Ishikawa (cell line): ENCODE measurements around the gene DOK1.
A peak's percentile ranks its signal among the peaks of the same experiment; 100 is the strongest.

Experiments used
- CEBPB ChIP-seq: IDR thresholded peaks from 2 replicates; pipeline ENCODE4 v1.6.1; 2012
- CREB1 ChIP-seq: IDR thresholded peaks from 2 replicates; pipeline ENCODE4 v1.6.1; 2012; ENCODE audit warnings: low read depth
- EGR1 ChIP-seq: IDR thresholded peaks from 2 replicates; pipeline ENCODE4 v1.6.1; 2012
- EP300 ChIP-seq: IDR thresholded peaks from 2 replicates; pipeline ENCODE4 v1.6.1; 2012; ENCODE audit warnings: borderline replicate concordance
- FOXM1 ChIP-seq: IDR thresholded peaks from 2 replicates; pipeline ENCODE4 v1.6.1; 2012; ENCODE audit warnings: low read depth, borderline replicate concordance
- MAX ChIP-seq: IDR thresholded peaks from 2 replicates; pipeline ENCODE4 v1.6.1; 2012
- NFIC ChIP-seq: IDR thresholded peaks from 2 replicates; pipeline ENCODE4 v1.6.1; 2012
- RAD21 ChIP-seq: IDR thresholded peaks from 2 replicates; pipeline ENCODE4 v1.6.1; 2012; ENCODE audit warnings: low read depth
- TAF1 ChIP-seq: IDR thresholded peaks from 2 replicates; pipeline ENCODE4 v1.6.1; 2012; ENCODE audit warnings: low read depth, mild to moderate bottlenecking
- TCF12 ChIP-seq: IDR thresholded peaks from 2 replicates; pipeline ENCODE4 v1.6.1; 2012; ENCODE audit warnings: low read depth
- TEAD4 ChIP-seq: IDR thresholded peaks from 2 replicates; pipeline ENCODE4 v1.6.1; 2012
- USF1 ChIP-seq: IDR thresholded peaks from 2 replicates; pipeline ENCODE4 v1.6.1; 2012
- YY1 ChIP-seq: IDR thresholded peaks from 2 replicates; pipeline ENCODE4 v1.6.1; 2012; ENCODE audit warnings: low read depth
- ZBTB7A ChIP-seq: IDR thresholded peaks from 2 replicates; pipeline ENCODE4 v1.6.1; 2012; ENCODE audit warnings: low read depth
- TF ChIP-seq, protein P1 (sequence below): IDR thresholded peaks from 2 replicates; pipeline ENCODE4 v1.6.1; 2012; ENCODE audit warnings: low read depth, mild to moderate bottlenecking

Gene DOK1

GRCh38 chr2:74548285-74548899 is 6.1 kb upstream of the DOK1 start:
- TF ChIP-seq CREB1 (no peak), TEAD4 (no peak), FOXM1 (no peak), MAX (no peak), USF1 (no peak), YY1 (no peak; the same call in 1 of the 2 replicates), EGR1 (no peak), NFIC (no peak), TAF1 (no peak), TCF12 (no peak), CEBPB (no peak), RAD21 (no peak), ZBTB7A (no peak), EP300 (no peak)
- TF ChIP-seq, protein P1, sequence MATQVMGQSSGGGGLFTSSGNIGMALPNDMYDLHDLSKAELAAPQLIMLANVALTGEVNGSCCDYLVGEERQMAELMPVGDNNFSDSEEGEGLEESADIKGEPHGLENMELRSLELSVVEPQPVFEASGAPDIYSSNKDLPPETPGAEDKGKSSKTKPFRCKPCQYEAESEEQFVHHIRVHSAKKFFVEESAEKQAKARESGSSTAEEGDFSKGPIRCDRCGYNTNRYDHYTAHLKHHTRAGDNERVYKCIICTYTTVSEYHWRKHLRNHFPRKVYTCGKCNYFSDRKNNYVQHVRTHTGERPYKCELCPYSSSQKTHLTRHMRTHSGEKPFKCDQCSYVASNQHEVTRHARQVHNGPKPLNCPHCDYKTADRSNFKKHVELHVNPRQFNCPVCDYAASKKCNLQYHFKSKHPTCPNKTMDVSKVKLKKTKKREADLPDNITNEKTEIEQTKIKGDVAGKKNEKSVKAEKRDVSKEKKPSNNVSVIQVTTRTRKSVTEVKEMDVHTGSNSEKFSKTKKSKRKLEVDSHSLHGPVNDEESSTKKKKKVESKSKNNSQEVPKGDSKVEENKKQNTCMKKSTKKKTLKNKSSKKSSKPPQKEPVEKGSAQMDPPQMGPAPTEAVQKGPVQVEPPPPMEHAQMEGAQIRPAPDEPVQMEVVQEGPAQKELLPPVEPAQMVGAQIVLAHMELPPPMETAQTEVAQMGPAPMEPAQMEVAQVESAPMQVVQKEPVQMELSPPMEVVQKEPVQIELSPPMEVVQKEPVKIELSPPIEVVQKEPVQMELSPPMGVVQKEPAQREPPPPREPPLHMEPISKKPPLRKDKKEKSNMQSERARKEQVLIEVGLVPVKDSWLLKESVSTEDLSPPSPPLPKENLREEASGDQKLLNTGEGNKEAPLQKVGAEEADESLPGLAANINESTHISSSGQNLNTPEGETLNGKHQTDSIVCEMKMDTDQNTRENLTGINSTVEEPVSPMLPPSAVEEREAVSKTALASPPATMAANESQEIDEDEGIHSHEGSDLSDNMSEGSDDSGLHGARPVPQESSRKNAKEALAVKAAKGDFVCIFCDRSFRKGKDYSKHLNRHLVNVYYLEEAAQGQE: no peak

- TF ChIP-seq MAX: peak; percentile 93
- no peak for TF ChIP-seq CREB1
- no peak for TF ChIP-seq RAD21
- peak; percentile 83 for TF ChIP-seq EGR1
- TF ChIP-seq NFIC: no peak
- TF ChIP-seq USF1: peak; percentile 78
- TF ChIP-seq CEBPB: no peak
- no peak for TF ChIP-seq TEAD4
- peak; percentile 42; the same call in 1 of the 2 replicates for TF ChIP-seq TAF1
- TF ChIP-seq, protein P1: no peak
- peak; percentile 81 for TF ChIP-seq ZBTB7A
- TF ChIP-seq FOXM1: no peak
- TF ChIP-seq EP300: no peak
- peak; percentile 29; the same call in 1 of the 2 replicates for TF ChIP-seq TCF12
- peak; percentile 35; the same call in 1 of the 2 replicates for TF ChIP-seq YY1
Observed at GRCh38 chr2:74548900-74549826, 5.4 kb upstream of the DOK1 start.

- TF ChIP-seq TEAD4 (no peak), EP300 (no peak), EGR1 (no peak), NFIC (no peak), CREB1 (no peak), TCF12 (no peak), MAX (no peak), USF1 (no peak), TAF1 (no peak), CEBPB (no peak), ZBTB7A (no peak), YY1 (no peak), RAD21 (no peak), FOXM1 (no peak)
- TF ChIP-seq, protein P1: no peak
Observed at GRCh38 chr2:74550231-74550630, 4.3 kb upstream of the DOK1 start.
